Measurements from ENCODE around the gene ENG. TPM values are rescaled to one million over a fixed set of nuclear protein-coding genes. Genes with fewer than 3 reads are reported as not detected.
A peak's percentile ranks its signal among the peaks of the same experiment; 100 is the strongest.

ENG gene
- polyA plus RNA-seq, 3 donors: 15.7 to 26.0 (median 17.9) TPM

GRCh38 chr9:127815512-127816361 lies 38.7 kb downstream of the ENG start:
- Histone ChIP-seq H4K20me1 (ENCODE audit: insufficient read depth, low read length) (no peaks in the 10 kb centered on the region), H3K79me2 (ENCODE audit: insufficient read depth, low read length) (no peaks in the 10 kb centered on the region), H3K4me3 (replicated peaks in 1 of 3; ENCODE audit: low read depth in 2 of 3, low read length in 3 of 3) (no peak overlapping the region), H3K9me3 (replicated peaks in 1 of 2; ENCODE audit: control insufficient read depth in 1 of 2, insufficient read depth in 1 of 2, low read length in 2 of 2) (no peaks in the 10 kb centered on the region), H3K4me2 (replicated peaks; ENCODE audit: extremely low read depth, low read length, poor library complexity, severe bottlenecking) (no peak overlapping the region), H3K27me3 (ENCODE audit: control insufficient read depth in 2 of 2, insufficient read depth in 2 of 2, low read length in 2 of 2) (no peaks in the 10 kb centered on the region), H2AFZ (ENCODE audit: insufficient read depth, low read depth, low read length, poor library complexity, severe bottlenecking) (no peak overlapping the region), H3K36me3 (replicated peaks in 1 of 2; ENCODE audit: control insufficient read depth in 1 of 2, insufficient read depth in 2 of 2, low read length in 2 of 2) (peaks cover 68 to 81% of the 10 kb centered on the region in 2 donors), H3K27ac (ENCODE audit: low read depth in 1 of 2, low read length in 2 of 2) (no peak overlapping the region), H3K4me1 (ENCODE audit: control insufficient read depth in 1 of 2, insufficient read depth in 2 of 2, low read length in 2 of 2) (no peaks in the 10 kb centered on the region), H3K9ac (ENCODE audit: insufficient read depth, low read length, poor library complexity, severe bottlenecking) (no peak overlapping the region)
- peaks cover 0 to 4% (median 1%) of the 10 kb centered on the region in 3 donors for H3K27me3 Mint-ChIP-seq (ENCODE audit: low read depth in 3 of 3)
- intact Hi-C loops (cut with micrococcal nuclease): no loop called here
- no peaks in the 10 kb centered on the region for H3K4me1 Mint-ChIP-seq
- H3K36me3 Mint-ChIP-seq: peaks cover 55 to 67% of the 10 kb centered on the region in 2 donors
- TF ChIP-seq CTCF (IDR thresholded peaks at IDR 0.05): no peak
- H3K4me3 Mint-ChIP-seq: no peak overlapping the region
- 92% methylated on average over 32 of the region's 33 CpGs for WGBS (ENCODE audit: insufficient coverage)
- H3K9me3 Mint-ChIP-seq: no peaks in the 10 kb centered on the region
- H3K27ac Mint-ChIP-seq: peak overlapping the region in 3 of 7 donors; percentile 3 to 58 (median 51)
- no peak for DNase-seq

DNA sequence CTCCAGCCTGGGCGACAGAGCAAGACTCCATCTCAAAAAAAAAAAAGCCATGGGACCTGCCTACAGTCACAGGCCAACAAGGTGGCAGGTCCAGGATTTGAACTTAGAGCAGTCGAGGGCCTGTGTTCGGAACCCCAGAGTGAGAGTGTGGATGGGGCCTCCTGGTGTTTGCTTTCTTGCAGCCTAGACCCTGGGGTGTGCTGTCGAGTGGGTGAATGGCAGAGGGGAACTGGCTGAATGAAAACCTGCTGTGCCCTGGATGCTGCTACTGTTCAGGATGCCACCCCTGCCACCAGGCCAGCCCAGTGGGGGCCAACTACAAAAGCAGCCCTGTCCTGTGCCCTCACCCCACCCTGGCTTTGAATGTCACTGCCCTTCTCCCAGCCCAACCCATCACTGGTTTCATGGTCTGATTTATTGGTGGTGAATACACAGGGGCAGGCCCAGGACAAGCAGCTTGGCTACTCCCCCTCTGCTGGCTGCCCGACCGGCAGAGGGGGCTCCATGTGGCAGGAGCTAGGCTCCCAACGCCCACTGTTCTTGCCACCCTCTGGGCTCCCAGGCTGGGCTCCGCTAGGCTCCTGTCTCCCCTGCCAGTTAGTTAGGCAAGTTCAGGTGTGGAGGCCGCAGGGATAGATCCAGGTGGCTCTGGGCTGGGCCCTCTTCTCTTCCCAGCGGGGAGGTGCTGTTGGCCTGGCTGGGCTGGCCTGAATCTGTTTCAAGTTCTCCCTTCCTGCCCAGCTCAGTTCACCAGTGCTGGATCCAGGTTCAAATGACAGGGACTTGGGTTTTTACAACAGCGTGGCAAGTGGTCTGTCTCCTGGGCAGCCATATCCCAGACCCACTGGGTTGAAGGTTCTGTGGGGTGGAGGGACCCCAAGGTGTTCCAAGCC lies 39.6 kb downstream of the ENG start:
- TF ChIP-seq CTCF (IDR thresholded peaks at IDR 0.05): no peak
- Histone ChIP-seq H3K79me2 (ENCODE audit: insufficient read depth, low read length) (no peaks in the 10 kb centered on the region), H3K9ac (ENCODE audit: insufficient read depth, low read length, poor library complexity, severe bottlenecking) (no peak overlapping the region), H4K20me1 (ENCODE audit: insufficient read depth, low read length) (no peaks in the 10 kb centered on the region), H3K27me3 (ENCODE audit: control insufficient read depth in 2 of 2, insufficient read depth in 2 of 2, low read length in 2 of 2) (no peaks in the 10 kb centered on the region), H2AFZ (ENCODE audit: insufficient read depth, low read depth, low read length, poor library complexity, severe bottlenecking) (no peak overlapping the region), H3K36me3 (replicated peaks in 1 of 2; ENCODE audit: control insufficient read depth in 1 of 2, insufficient read depth in 2 of 2, low read length in 2 of 2) (peaks cover 70 to 80% of the 10 kb centered on the region in 2 donors), H3K4me3 (replicated peaks in 1 of 3; ENCODE audit: low read depth in 2 of 3, low read length in 3 of 3) (no peak overlapping the region), H3K27ac (ENCODE audit: low read depth in 1 of 2, low read length in 2 of 2) (no peak overlapping the region), H3K4me2 (replicated peaks; ENCODE audit: extremely low read depth, low read length, poor library complexity, severe bottlenecking) (no peak overlapping the region), H3K9me3 (replicated peaks in 1 of 2; ENCODE audit: control insufficient read depth in 1 of 2, insufficient read depth in 1 of 2, low read length in 2 of 2) (no peaks in the 10 kb centered on the region), H3K4me1 (ENCODE audit: control insufficient read depth in 1 of 2, insufficient read depth in 2 of 2, low read length in 2 of 2) (no peaks in the 10 kb centered on the region)
- no peak for DNase-seq
- intact Hi-C loops (cut with micrococcal nuclease): no loop called here
- peaks cover 0 to 4% (median 1%) of the 10 kb centered on the region in 3 donors for H3K27me3 Mint-ChIP-seq (ENCODE audit: low read depth in 3 of 3)
- no peaks in the 10 kb centered on the region for H3K9me3 Mint-ChIP-seq
- 94% methylated on average over 11 of the region's 11 CpGs for WGBS (ENCODE audit: insufficient coverage)
- peak overlapping the region in 5 of 7 donors; percentile 32 to 72 (median 51) for H3K27ac Mint-ChIP-seq
- H3K4me3 Mint-ChIP-seq: no peak overlapping the region
- no peaks in the 10 kb centered on the region for H3K4me1 Mint-ChIP-seq
- peaks cover 52 to 72% of the 10 kb centered on the region in 2 donors for H3K36me3 Mint-ChIP-seq

Data from CD14-positive monocyte (primary cell).